ENCODE data around the gene UGT1A9. TPM values are rescaled to one million over a fixed set of nuclear protein-coding genes. Genes with fewer than 3 reads are reported as not detected.

Gene UGT1A9
- total RNA-seq, 1 experiment from 2014 or later: not detected

DNA sequence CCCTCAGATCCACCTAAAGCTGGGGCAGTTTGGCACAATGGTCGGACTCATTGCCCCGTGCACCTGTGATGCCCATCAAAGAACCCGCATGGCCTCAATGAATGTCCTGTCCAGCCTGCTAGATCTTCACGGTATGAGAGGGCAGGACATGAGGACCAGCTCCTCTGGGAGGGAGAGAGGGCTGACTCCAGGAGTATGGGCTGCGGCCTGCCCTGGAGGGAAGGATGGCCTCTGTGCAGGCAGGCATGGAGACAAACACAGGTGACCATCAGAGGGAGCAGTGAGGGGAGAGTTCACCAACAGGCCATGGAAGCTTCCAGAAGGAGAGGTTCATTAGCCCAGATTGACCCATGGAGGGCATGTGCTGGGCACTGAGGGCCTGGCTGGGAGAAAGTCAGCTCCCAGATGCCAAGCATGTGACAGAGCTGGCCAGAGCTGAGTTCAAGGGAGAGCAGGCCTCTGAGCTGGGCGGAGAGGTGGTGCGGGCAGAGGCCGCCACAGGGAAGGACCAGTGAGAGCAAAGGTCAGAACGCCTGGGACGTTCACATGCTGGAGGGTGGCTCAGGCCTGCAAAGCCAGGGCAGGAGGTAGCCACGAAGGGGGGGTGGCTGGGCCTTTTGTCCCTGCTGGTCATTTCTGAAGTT lies 146.4 kb downstream of the UGT1A9 start:
- H2AK5ac ChIP-seq (ENCODE audit: insufficient read length, low read length): no peak overlapping the region
- no peak overlapping the region for H2BK20ac ChIP-seq (ENCODE audit: low read depth, low read length, poor library complexity, severe bottlenecking)
- H3K9ac ChIP-seq (ENCODE audit: extremely low read depth, insufficient read length, low read length): no peak overlapping the region

More for the DNA sequence above, 146.4 kb downstream of the UGT1A9 start:
- Histone ChIP-seq H3K4me2 (ENCODE audit: insufficient read depth, insufficient read length, low read length) (no peak overlapping the region), H3K4me1 (ENCODE audit: insufficient read depth, low read length) (no peaks in the 10 kb centered on the region), H3T11ph (ENCODE audit: low read length) (no peak overlapping the region), H3K9me3 (ENCODE audit: control insufficient read depth, low read depth, low read length) (no peaks in the 10 kb centered on the region), H2BK12ac (ENCODE audit: insufficient read length, low read depth, low read length) (no peak overlapping the region), H4K5ac (ENCODE audit: insufficient read length, low read depth, low read length) (no peak overlapping the region), H3K27ac (ENCODE audit: insufficient read length, low read depth, low read length) (no peak overlapping the region), H3K23me2 (ENCODE audit: insufficient read length, low read depth, low read length, poor library complexity, severe bottlenecking) (no peaks in the 10 kb centered on the region), H4K20me1 (ENCODE audit: control insufficient read depth, insufficient read depth, insufficient read length) (no peaks in the 10 kb centered on the region), H4K8ac (replicated peaks; ENCODE audit: insufficient read length, low read depth, low read length) (no peak overlapping the region), H3K18ac (ENCODE audit: insufficient read length, low read depth, low read length) (no peak overlapping the region), H4K91ac (ENCODE audit: insufficient read length, low read depth, low read length) (no peak overlapping the region), H3K79me2 (ENCODE audit: insufficient read depth, low read length) (no peaks in the 10 kb centered on the region), H2AFZ (ENCODE audit: low read length) (no peak overlapping the region), H2BK120ac (ENCODE audit: low read depth, low read length, poor library complexity, severe bottlenecking) (no peak overlapping the region), H2BK5ac (ENCODE audit: insufficient read length, low read length) (no peak overlapping the region), H2BK15ac (ENCODE audit: low read depth, low read length) (no peak overlapping the region), H3K14ac (ENCODE audit: insufficient read depth, low read length) (no peak overlapping the region; the same call in 1 of the 2 replicates), H3K23ac (ENCODE audit: insufficient read length, low read depth, low read length) (no peak overlapping the region), H3K4ac (ENCODE audit: low read depth, low read length) (no peak overlapping the region), H3K56ac (ENCODE audit: insufficient read length, low read depth, low read length) (no peak overlapping the region), H3K79me1 (ENCODE audit: insufficient read depth, low read depth, low read length, poor library complexity, severe bottlenecking) (no peaks in the 10 kb centered on the region), H3K27me3 (ENCODE audit: insufficient read depth, low read length) (no peaks in the 10 kb centered on the region)
- Mint-ChIP-seq H3K4me3 (no peak overlapping the region; a peak in 1 of 5 replicates), H3K9me3 (no peaks in the 10 kb centered on the region; a peak in 1 of 5 replicates), H3K27ac (no peak overlapping the region; a peak in 1 of 7 replicates), H3K4me1 (no peaks in the 10 kb centered on the region), H3K36me3 (ENCODE audit: insufficient read depth in 1 of 3, low read depth in 3 of 3) (no peaks in the 10 kb centered on the region), H3K27me3 (ENCODE audit: low read depth) (peaks cover 4% of the 10 kb centered on the region)
- WGBS (ENCODE audit: extremely low coverage, insufficient read length, low lambda C conversion rate): no CpG with 5 or more reads among the region's 11 CpGs
- TF ChIP-seq, protein P1, sequence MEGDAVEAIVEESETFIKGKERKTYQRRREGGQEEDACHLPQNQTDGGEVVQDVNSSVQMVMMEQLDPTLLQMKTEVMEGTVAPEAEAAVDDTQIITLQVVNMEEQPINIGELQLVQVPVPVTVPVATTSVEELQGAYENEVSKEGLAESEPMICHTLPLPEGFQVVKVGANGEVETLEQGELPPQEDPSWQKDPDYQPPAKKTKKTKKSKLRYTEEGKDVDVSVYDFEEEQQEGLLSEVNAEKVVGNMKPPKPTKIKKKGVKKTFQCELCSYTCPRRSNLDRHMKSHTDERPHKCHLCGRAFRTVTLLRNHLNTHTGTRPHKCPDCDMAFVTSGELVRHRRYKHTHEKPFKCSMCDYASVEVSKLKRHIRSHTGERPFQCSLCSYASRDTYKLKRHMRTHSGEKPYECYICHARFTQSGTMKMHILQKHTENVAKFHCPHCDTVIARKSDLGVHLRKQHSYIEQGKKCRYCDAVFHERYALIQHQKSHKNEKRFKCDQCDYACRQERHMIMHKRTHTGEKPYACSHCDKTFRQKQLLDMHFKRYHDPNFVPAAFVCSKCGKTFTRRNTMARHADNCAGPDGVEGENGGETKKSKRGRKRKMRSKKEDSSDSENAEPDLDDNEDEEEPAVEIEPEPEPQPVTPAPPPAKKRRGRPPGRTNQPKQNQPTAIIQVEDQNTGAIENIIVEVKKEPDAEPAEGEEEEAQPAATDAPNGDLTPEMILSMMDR (conservative IDR thresholded peaks at IDR 0.05): no peak
- DNase-seq: peak; percentile 17

All from H9 (cell line).